IPS-18c (cell line): Measurements from ENCODE around the gene DYNC2H1.
A peak's percentile ranks its signal among the peaks of the same experiment; 100 is the strongest.

ENCODE experiments used
- H3K4me3 ChIP-seq: 2 replicates; pipeline ENCODE4 v1.7.0; 2013; ENCODE audit warnings: low read depth, mild to moderate bottlenecking, low read length, moderate library complexity; ENCODE audit not compliant: insufficient read depth
- H3K9me3 ChIP-seq: one replicate; pipeline ENCODE4 v1.6.1; 2013; ENCODE audit warnings: mild to moderate bottlenecking, low read length, moderate library complexity; ENCODE audit not compliant: control insufficient read depth, insufficient read depth

The DYNC2H1 gene, protein sequence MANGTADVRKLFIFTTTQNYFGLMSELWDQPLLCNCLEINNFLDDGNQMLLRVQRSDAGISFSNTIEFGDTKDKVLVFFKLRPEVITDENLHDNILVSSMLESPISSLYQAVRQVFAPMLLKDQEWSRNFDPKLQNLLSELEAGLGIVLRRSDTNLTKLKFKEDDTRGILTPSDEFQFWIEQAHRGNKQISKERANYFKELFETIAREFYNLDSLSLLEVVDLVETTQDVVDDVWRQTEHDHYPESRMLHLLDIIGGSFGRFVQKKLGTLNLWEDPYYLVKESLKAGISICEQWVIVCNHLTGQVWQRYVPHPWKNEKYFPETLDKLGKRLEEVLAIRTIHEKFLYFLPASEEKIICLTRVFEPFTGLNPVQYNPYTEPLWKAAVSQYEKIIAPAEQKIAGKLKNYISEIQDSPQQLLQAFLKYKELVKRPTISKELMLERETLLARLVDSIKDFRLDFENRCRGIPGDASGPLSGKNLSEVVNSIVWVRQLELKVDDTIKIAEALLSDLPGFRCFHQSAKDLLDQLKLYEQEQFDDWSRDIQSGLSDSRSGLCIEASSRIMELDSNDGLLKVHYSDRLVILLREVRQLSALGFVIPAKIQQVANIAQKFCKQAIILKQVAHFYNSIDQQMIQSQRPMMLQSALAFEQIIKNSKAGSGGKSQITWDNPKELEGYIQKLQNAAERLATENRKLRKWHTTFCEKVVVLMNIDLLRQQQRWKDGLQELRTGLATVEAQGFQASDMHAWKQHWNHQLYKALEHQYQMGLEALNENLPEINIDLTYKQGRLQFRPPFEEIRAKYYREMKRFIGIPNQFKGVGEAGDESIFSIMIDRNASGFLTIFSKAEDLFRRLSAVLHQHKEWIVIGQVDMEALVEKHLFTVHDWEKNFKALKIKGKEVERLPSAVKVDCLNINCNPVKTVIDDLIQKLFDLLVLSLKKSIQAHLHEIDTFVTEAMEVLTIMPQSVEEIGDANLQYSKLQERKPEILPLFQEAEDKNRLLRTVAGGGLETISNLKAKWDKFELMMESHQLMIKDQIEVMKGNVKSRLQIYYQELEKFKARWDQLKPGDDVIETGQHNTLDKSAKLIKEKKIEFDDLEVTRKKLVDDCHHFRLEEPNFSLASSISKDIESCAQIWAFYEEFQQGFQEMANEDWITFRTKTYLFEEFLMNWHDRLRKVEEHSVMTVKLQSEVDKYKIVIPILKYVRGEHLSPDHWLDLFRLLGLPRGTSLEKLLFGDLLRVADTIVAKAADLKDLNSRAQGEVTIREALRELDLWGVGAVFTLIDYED (N-terminal part only)

DNA sequence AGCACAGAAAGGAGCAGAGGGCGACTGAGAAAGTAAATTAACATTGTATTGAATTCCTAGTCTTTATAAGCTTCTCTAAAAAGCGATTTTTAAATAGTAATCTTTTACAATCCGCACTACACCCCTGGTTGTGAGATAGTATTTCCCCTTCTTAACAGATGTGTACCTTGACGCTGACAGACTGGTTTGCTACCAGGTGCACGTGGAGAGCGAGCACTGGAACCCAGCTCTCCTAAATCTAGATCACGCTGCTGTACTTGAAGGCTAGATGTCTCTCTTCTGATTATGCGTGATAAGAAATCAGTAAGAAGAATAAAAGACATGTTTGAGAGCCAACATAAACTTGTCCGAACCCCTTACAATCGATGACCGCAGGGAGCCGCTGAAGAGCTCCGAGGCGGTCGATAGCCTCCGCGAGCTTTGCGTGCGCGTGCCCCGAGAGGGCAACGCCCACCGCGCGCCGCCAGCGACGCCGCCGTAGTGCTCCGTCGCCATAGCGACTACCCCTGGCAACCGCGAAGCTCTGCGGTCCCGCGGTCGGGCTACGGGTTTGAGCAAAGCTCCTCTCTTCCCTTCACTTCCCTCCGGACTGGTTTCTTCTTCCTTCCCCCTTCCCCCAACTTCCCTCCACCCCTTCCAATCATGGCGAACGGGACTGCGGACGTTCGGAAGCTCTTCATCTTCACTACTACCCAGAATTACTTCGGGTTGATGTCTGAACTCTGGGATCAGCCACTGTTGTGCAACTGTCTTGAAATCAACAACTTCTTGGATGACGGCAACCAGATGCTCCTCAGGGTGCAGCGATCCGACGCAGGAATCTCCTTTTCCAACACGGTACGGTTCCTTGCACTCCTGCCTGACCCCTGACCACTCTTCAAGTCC is at the start of gene DYNC2H1:
Gene DYNC2H1, plus strand, starts transcription at position 494 of the 885 bp plus-strand sequence. Its CDS starts 149 bp downstream, at position 643.
- Histone ChIP-seq H3K9me3 (no peaks in the 10 kb centered on the region), H3K4me3 (peak within 1 kb of the TSS; percentile 59)

- Histone ChIP-seq H3K9me3 (no peaks in the 10 kb centered on the region), H3K4me3 (no peak overlapping the region)
These were observed 47.6 kb upstream of the DYNC2H1 start for GRCh38 chr11:103061656-103062055.

DNA sequence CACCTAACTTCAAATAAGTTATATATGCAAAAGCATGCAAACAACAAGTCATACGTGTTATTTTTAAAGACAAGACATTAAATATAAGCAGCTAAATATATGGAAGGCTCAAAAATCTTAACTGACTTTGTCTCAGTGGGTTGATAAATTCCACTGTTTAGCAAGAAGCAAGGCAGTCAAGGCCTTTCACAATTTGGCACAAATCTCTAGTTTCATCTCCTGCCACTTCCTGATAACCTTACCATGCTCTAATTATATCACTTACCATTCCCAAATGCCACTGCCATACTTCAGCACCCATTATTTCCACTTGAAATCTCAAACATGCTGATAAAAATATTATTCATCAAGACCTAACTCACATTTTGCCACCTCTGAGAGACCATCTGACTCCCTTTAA is 42.1 kb upstream of the DYNC2H1 start:
- Histone ChIP-seq H3K4me3 (no peak overlapping the region), H3K9me3 (no peaks in the 10 kb centered on the region)

DNA sequence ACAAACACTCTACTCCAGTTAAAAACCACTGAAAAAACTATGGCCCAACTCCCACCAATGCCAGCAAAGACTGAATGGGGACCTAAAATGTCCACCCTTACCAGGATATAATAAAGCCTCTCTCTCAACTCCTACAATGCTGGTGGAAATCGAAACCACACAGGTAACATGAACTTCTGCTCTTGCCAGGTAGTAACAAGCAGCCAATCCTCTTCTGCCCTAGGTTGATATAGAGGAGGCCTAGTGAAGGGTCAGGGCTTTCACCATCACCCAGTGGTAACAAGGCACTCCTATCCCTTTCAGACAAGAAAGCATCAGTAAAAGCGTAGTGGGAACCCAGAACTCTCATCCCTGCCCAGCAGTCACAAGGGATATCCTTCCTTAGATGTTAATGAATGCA is 39.9 kb upstream of the DYNC2H1 start:
- Histone ChIP-seq H3K4me3 (no peak overlapping the region), H3K9me3 (no peaks in the 10 kb centered on the region)

- Histone ChIP-seq H3K9me3 (no peaks in the 10 kb centered on the region), H3K4me3 (no peak overlapping the region)
These were observed 39.1 kb upstream of the DYNC2H1 start for GRCh38 chr11:103070142-103070541.

DNA sequence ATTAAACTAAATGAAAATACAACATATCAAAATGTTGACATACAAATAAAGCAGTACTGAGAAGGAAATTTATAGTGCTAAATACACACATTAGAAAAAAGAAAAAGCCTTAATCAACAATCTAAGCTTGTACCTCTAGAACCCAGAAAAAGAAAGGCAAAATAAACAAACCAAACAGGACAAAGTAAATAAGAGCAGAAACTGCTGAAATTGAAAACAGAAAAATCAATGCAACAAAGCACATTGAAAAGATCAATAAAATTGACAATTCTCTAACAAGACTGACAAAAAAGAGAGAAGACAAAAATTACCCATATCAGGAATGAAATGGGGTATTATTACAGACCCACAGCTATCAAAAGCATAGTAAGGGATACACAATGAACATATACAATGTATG is 38.2 kb upstream of the DYNC2H1 start:
- Histone ChIP-seq H3K9me3 (no peaks in the 10 kb centered on the region), H3K4me3 (no peak overlapping the region)

- no peaks in the 10 kb centered on the region for H3K9me3 ChIP-seq
These were observed 32.9 kb upstream of the DYNC2H1 start for GRCh38 chr11:103076361-103076760.

DNA sequence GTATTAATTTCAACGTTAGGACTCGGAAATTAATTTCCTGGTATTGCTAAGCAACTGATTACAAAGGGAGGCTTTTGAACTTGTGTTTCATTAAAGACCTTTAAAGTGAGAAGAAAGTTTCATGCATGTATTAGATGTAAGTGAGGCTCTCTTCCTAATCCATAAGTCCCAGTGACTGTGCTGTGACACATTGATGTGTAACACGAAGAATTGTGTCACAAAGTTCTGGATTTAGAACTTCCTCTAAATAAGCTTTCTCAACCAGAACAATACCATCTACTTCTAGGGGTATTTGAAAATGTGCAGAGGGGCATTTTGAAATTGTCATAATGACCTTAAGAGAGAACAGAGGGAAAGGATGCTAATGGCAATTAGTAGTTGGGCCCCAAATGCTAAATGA is 31.7 kb upstream of the DYNC2H1 start:
- Histone ChIP-seq H3K4me3 (no peak overlapping the region), H3K9me3 (no peaks in the 10 kb centered on the region)

More at GRCh38 chr11:103076361-103076760, 32.9 kb upstream of the DYNC2H1 start:
- no peak overlapping the region for H3K4me3 ChIP-seq

DNA sequence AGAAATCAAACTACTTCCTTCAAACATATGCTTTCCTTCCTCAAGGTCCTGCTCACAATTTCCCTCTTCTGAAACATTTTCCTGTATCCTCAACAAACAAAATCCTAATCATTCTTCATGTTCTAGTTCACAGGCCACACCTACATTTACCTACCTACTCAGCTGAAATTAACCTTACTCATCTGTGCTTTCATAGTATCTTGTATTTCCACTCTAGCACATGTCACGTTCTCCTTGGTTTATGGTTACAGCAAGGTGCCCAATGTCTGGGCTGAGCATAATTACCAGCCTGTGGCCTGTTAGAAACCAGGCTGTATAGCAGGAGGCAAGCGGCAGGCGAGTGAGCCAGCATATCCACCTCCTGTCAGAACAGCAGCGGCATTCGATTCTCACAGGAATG is 30.5 kb upstream of the DYNC2H1 start:
- Histone ChIP-seq H3K9me3 (no peaks in the 10 kb centered on the region), H3K4me3 (no peak overlapping the region)

DNA sequence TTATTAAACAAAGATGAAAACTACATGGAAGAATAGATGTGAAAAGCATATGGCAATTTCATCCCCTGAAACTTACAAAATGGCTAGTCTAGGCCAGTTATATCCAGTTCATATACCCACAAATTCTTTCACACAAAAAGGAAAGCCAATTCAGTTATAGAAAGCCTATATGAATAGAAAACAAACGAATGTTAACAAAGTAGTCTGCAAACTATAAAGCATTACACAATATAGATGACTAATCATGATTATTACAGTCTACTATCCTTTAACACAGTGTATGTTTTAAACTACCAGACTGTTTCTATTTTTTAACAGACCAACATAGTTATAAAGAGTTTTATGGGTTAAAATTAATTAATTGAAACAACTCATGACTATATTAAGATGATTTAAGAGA is 29.4 kb upstream of the DYNC2H1 start:
- H3K9me3 ChIP-seq: no peaks in the 10 kb centered on the region
- H3K4me3 ChIP-seq: no peak overlapping the region

DNA sequence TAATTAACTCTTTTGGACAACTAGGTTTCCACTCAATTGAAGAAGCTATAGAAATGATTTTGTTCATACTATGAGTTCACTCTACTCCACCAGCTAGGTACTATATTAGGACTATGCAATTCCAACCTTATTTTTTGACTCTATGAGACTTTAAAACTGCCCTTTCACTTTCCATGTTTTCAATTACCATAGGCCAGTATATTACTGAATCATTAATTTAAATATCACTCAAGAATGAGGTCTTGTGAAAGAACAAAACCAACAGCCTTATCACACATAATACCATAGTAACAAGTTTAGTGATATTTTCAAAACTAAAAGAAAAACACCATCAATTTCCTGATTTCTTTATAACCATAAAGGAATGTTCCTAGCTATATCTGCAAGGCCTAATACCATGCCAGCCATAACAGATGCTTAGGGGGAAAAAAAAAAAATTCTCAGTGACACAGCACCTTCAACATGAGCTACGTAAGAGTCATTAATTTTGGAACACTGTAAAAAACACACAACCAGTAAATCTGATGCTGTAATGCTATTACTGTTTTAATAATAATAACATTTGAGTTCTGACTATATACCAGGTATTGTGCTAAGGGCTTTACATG is 23.4 kb upstream of the DYNC2H1 start:
- no peak overlapping the region for H3K4me3 ChIP-seq
- no peaks in the 10 kb centered on the region for H3K9me3 ChIP-seq

DNA sequence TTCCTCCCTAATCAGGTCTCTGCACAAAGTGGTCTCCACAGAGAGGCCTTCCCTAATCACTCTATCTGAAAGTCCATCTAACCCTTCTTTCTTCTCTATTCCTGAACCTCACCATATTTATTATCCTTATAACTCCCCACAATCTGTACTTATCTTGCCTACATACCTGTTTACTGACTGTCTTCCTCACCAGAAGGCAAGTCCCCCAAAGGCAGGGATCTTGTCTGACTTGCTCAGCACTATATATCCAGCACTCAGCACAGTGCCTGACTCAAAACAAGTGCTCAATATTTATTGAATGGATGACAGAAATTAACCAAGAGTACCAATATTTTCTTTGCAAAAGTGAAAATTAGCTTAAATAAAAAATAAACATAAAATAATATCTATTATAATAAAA is 22.8 kb upstream of the DYNC2H1 start:
- H3K9me3 ChIP-seq: no peaks in the 10 kb centered on the region
- H3K4me3 ChIP-seq: no peak overlapping the region

DNA sequence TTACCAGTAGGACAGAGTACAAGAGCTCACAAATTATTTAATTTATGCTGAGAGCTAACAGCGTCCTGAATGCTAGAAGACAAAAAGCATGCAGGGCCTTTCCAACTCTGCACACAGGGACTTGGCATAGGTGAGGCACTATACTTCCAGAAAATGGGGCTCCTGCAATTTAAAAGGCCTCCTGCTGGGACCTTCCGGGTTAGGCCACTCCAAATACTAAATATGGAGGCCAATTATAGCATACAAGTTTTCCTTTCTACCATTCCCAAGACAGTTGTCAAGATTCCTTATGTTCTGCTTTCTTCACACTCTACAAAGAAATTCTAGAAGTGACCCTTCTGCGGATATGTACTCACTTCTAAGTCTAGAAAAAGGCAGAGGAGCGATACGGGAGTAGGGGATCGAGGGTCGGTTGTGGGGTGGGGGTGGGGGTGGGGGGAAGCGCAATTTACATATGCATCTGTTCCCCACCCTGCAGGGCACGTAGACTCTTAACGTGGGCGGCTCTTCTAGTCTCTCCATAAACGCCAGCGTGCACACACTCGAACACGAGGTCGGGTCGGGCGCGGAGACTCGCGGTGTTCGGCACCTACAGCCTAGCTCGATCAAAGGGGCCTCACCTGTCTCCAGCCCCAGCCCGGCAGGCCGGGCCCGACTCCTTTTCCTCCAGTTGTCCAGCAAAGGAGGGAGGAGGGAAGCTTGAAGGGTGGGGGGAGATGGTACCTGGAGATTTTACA is 18.0 kb upstream of the DYNC2H1 start:
- peak overlapping the region; percentile 90 for H3K4me3 ChIP-seq
- no peaks in the 10 kb centered on the region for H3K9me3 ChIP-seq

DNA sequence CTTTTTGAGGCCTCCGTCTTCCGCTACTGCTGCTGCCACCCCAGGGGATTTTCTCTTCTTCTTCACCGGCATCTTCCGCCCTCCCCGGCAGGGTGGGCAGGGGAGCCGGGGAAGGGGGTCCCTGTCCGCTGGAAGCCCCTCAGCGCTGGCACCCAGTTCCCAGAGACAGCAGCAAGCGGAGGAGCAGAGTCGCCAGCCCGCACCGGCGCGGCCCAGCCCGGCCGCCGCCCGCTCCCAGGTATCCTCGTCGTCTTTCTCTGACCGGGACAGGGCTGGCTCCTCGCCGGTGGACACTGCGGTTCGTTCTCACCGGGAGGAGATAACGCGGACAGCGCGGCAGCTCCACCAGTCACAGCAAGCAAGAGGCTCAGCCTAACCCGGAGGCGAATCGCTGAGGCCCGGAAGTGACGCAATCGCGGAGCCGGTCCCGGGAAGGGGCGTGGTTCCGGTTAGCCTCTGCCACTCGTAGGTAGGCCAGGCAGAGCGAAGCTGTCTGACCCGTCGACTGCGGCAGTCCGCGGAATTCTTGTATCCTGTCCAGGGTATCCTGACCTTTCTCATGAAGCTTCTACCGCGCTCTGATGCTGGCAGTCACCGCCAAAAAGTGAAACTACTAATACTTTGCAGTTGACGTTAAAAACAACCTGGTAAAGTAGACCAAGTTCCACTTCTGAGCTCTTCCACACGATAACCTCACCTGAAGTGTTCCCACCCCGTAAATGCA is 17.3 kb upstream of the DYNC2H1 start, which contains the start of gene DCUN1D5:
Gene DCUN1D5, minus strand, starts transcription at position 360 of the 724 bp plus-strand sequence. Its CDS starts 288 bp downstream, at position 72.
- H3K4me3 ChIP-seq: peak within 1 kb of the TSS; percentile 90
- H3K9me3 ChIP-seq: no peaks in the 10 kb centered on the region

DNA sequence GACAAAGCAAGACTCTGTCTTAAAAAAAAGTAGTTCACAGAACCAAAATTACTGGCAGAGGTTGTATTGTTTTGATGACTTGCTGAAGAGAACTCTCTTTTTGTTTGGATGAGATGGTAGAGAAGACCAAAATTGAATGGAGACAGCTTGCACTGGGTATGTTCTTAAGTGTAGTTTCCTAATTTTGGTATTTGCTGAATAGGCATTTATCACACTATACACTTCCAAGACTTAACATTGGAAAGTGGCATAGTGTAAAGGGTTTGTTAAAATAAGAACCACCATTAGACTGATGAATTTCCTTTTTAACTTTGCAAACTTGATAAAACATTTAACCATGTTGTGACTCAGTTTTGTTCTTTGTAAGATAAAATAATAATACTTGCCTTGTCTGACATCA is 11.9 kb upstream of the DYNC2H1 start:
- no peaks in the 10 kb centered on the region for H3K9me3 ChIP-seq
- H3K4me3 ChIP-seq: no peak overlapping the region
